ACC112 (cell line): ENCODE data around the gene RCC2.
"Not testable (repeated sequence)": the region's sequence is repeated elsewhere in the genome, so short reads cannot be mapped to it uniquely, and the experiment has no call there.

Experiments used
- H2AFZ ChIP-seq: fragments of 200-600 bp; sonication (generic); one replicate; pipeline ENCODE4 v1.6.0; 2017; ENCODE audit warnings: antibody characterized with exemption, low read length; ENCODE audit not compliant: unreplicated experiment
- H3K27ac ChIP-seq: fragments of 200-600 bp; sonication (generic); 2 replicates; pipeline ENCODE4 v1.5.1; 2014; ENCODE audit warnings: low read depth, mild to moderate bottlenecking, antibody characterized with exemption, low read length, moderate library complexity
- H3K27me3 ChIP-seq: fragments of 200-600 bp; sonication (generic); 2 replicates; pipeline ENCODE4 v1.6.1; 2014; ENCODE audit warnings: mild to moderate bottlenecking, antibody characterized with exemption, low read length, moderate library complexity, mixed read lengths; ENCODE audit not compliant: insufficient read depth
- H3K36me3 ChIP-seq: fragments of 200-600 bp; sonication (generic); 2 replicates; pipeline ENCODE4 v1.6.1; 2016; ENCODE audit warnings: mild to moderate bottlenecking, antibody characterized with exemption, low read length, moderate library complexity, mixed read lengths; ENCODE audit not compliant: insufficient read depth
- H3K4me1 ChIP-seq: fragments of 200-600 bp; sonication (generic); one replicate; pipeline ENCODE4 v1.6.1; 2016; ENCODE audit warnings: low read length, mixed read lengths; ENCODE audit not compliant: insufficient read depth, unreplicated experiment, control insufficient read depth
- H3K4me3 ChIP-seq: fragments of 200-600 bp; sonication (generic); 2 replicates; pipeline ENCODE4 v1.5.1; 2014; ENCODE audit warnings: mild to moderate bottlenecking, low read depth, low read length
- H3K79me2 ChIP-seq: fragments of 200-600 bp; sonication (generic); one replicate; pipeline ENCODE4 v1.6.0; 2016; ENCODE audit warnings: low read length; ENCODE audit not compliant: control insufficient read depth, unreplicated experiment, insufficient read depth

The RCC2 gene

DNA sequence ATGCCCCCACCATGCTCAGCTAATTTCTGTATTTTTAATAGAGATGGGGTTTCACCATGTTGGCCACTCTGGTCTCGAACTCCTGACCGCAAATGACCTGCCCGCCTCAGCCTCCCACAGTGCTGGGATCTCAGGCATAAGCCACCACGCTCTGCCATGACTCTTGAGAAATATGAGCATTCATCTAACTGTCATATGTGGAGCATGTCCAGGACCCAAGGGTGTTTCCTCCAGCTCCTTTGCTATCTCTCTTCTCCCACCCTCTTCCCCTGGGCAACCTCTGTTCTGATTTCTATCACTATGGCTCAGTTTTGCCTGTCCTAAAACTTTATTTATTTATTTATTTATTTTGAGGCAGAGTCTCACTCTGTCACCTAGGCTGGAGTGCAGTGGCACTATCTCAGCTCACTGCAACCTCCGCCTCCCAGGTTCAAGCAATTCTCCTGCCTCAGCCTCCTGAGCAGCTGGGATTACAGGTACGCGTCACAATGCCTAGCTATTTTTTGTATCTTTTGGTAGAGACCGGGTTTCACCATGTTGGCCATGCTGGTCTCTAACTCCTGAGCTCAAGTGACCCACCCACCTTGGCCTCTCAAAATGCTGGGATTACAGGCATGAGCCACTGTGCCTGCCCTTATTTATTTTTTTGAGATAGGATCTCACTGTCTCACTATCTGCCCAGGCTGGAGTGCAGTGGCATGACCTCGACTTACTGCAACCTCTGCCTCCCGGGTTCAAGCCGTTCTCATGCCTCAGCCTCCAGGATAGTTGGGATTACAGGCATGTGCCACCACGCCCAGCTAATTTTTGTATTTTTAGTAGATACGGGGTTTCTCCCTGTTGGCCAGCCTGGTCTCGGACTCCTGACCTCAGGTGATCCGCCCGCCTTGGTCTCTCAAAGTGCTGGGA lies 29.1 kb upstream of the RCC2 start:
- not testable (repeated sequence) for H3K27ac ChIP-seq

DNA sequence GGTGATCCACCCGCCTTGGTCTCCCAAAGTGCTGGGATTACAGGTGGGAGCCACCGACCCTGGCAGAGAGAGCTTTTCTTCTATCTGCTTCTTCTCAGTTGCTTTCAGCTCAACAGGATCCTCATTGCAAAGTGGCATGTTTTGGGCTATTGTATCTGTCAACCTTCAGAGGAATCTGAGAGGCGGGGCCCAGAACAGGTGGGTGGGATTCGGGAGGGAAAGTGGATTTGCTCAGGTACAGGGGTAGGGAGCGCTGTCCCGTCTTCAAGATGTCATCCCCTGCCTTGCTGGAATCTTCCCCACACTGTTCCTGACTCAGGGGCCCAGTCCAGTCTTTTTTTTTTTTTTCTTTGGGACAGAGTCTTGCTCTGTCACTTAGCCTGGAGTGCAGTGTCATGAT lies 26.9 kb upstream of the RCC2 start:
- H3K27me3 ChIP-seq: no peaks in the 10 kb centered on the region
- H2AFZ ChIP-seq: no peak overlapping the region
- no peak overlapping the region for H3K4me3 ChIP-seq
- no peaks in the 10 kb centered on the region for H3K4me1 ChIP-seq
- no peak overlapping the region for H3K27ac ChIP-seq
- no peaks in the 10 kb centered on the region for H3K36me3 ChIP-seq
- H3K79me2 ChIP-seq: no peaks in the 10 kb centered on the region

More for the DNA sequence above, 29.1 kb upstream of the RCC2 start:
- H3K4me3 ChIP-seq, H2AFZ ChIP-seq, H3K36me3 ChIP-seq, H3K27me3 ChIP-seq, H3K4me1 ChIP-seq, H3K79me2 ChIP-seq: not testable (repeated sequence)

DNA sequence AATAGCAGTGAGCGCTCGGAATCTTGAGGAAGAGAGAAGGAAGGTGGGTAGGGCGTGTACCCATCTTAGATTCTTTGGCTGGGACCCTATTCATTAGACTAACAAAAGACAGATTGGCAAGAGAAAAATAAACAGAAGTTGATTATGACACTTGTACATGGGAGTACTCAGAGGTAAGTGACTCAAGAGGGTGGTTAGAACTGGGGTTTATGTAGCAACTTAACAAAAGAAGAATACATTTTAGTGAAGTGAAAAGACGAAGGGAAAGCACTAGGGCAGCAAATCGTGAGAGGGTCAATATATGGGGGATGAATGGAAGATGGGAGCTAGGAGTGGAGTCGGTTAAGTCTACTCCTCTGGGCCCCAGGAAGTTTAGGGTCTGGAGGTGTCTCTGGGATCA lies 25.8 kb upstream of the RCC2 start:
- H3K27me3 ChIP-seq: no peaks in the 10 kb centered on the region
- no peaks in the 10 kb centered on the region for H3K4me1 ChIP-seq
- no peak overlapping the region for H2AFZ ChIP-seq
- H3K4me3 ChIP-seq: no peak overlapping the region
- H3K79me2 ChIP-seq: no peaks in the 10 kb centered on the region
- H3K27ac ChIP-seq: no peak overlapping the region
- no peaks in the 10 kb centered on the region for H3K36me3 ChIP-seq

DNA sequence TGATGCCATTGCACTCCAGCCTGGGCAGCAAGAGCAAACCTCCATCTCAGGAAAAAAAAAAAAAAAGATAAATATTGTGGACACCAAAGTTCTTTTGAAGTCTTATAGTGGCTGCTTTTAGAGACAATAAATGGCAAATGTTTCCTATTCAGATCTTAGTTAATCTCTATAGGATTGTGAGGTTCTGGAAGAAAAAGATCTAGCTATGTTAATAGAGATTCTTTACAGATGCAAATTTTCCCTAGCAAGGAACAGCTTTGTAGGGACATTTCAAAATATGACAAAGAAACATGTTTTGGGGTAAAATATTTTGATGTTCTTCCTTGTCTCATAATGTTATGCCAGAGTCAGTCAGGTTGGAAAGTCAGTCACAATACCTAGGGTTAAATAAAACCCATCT lies 24.5 kb upstream of the RCC2 start:
- Histone ChIP-seq H3K27ac (no peak overlapping the region), H3K4me1 (no peaks in the 10 kb centered on the region), H3K27me3 (no peaks in the 10 kb centered on the region), H3K79me2 (no peaks in the 10 kb centered on the region), H2AFZ (no peak overlapping the region), H3K4me3 (no peak overlapping the region), H3K36me3 (no peaks in the 10 kb centered on the region)

DNA sequence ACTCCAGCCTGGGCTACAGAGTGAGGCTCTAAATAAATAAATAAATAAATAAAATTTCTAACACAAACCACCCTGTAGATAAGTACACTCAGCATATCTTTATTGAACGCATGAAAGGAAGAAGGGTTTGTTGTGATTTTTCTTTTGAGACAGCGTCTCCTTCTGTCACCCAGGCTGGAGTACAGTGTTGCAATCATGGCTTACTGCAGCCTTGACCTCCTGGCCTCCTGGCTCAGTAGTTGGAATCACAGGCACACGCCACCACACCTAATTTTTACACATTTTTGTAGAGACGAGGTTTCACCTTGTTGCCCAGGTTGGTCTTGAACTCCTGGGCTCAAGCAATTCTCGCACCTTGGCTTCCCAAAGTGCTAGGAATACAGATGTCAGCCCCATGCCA lies 23.2 kb upstream of the RCC2 start:
- Histone ChIP-seq H3K27me3 (no peaks in the 10 kb centered on the region), H3K4me3 (no peak overlapping the region), H3K79me2 (no peaks in the 10 kb centered on the region), H3K4me1 (no peaks in the 10 kb centered on the region), H2AFZ (no peak overlapping the region), H3K36me3 (no peaks in the 10 kb centered on the region), H3K27ac (no peak overlapping the region)

DNA sequence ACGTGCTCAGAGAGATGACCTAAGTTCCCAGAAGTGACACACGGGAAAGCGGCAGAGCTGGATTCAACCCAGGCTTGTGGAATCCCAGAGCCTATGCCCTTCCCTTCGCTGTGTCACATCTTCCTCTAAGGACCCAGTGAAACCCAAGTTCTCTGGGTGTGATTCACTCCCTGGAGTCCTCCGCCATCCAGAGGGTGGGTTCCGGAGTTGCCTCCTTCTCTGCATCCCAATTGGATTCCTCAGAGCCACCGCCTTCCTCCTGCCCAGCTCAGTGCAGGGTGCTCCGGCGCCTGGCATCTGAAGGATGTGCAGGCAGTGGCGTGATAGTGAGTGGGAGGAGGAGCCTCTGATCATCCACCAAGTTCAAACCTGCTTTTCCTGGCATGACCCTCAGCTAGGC lies 20.7 kb upstream of the RCC2 start:
- H3K79me2 ChIP-seq: no peaks in the 10 kb centered on the region
- no peaks in the 10 kb centered on the region for H3K4me1 ChIP-seq
- no peaks in the 10 kb centered on the region for H3K27me3 ChIP-seq
- H3K4me3 ChIP-seq: no peak overlapping the region
- no peak overlapping the region for H3K27ac ChIP-seq
- no peaks in the 10 kb centered on the region for H3K36me3 ChIP-seq
- no peak overlapping the region for H2AFZ ChIP-seq

DNA sequence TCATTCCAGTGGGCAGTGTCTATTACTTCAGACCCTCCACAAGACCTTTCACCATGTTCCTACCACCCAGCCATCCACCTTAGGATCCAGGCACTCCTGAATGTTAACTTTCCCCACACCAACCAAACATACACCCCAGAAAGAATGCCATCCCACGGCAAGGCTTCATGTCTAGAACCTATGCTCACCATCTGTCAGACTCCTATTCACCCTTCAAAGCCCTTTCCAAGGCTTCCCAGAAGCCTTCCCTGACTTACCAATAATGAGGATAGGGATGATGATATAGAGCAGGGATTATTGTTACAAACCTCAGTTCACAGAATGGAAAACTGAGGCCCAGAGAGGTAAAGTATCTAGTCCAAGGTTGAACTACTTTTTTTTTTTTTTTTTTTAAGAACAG lies 19.3 kb upstream of the RCC2 start:
- Histone ChIP-seq H3K4me1 (no peaks in the 10 kb centered on the region), H3K27me3 (no peaks in the 10 kb centered on the region), H3K27ac (no peak overlapping the region), H2AFZ (no peak overlapping the region), H3K79me2 (no peaks in the 10 kb centered on the region), H3K36me3 (no peaks in the 10 kb centered on the region), H3K4me3 (no peak overlapping the region)

DNA sequence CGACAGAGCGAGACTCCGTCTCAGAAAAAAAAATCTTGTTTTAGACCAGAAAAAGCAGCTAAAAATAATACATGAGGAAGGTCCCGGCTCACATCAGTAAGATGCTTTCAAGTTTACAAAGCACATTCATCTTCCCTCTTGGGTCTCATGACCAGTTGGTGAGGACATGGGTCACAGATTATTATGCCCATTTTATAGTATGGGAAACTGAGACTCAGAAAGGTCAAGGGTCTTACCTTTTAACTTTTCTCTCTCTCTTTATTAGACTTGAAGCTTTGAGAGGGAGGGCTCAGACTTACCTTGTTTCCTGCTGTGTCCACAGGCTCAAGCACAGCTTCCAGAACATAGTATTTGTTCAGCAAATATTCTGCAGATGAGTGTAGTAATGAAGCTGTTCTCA lies 13.2 kb upstream of the RCC2 start:
- H2AFZ ChIP-seq: no peak overlapping the region
- no peak overlapping the region for H3K4me3 ChIP-seq
- H3K27me3 ChIP-seq: no peaks in the 10 kb centered on the region
- H3K36me3 ChIP-seq: no peaks in the 10 kb centered on the region
- no peak overlapping the region for H3K27ac ChIP-seq
- H3K4me1 ChIP-seq: no peaks in the 10 kb centered on the region
- H3K79me2 ChIP-seq: no peaks in the 10 kb centered on the region

DNA sequence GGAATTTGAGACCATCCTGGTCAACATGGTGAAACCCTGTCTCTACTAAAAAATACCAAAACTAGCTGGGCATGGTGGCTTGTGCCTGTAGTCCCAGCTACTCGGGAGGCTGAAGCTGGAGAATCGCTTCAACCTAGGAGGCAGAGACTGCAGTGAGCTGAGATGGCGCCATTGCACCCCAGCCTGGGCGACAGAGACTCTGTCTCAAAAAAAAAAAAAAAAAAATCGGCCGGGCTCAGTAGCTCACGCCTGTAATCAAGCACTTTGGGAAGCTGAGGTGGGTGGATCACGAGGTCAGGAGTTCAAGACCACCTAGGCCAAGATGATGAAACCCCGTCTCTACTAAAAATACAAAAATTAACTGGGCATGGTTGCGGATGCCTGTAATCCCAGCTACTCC lies 12.7 kb upstream of the RCC2 start:
- H3K27me3 ChIP-seq, H3K4me3 ChIP-seq, H2AFZ ChIP-seq, H3K79me2 ChIP-seq, H3K4me1 ChIP-seq, H3K27ac ChIP-seq, H3K36me3 ChIP-seq: not testable (repeated sequence)

DNA sequence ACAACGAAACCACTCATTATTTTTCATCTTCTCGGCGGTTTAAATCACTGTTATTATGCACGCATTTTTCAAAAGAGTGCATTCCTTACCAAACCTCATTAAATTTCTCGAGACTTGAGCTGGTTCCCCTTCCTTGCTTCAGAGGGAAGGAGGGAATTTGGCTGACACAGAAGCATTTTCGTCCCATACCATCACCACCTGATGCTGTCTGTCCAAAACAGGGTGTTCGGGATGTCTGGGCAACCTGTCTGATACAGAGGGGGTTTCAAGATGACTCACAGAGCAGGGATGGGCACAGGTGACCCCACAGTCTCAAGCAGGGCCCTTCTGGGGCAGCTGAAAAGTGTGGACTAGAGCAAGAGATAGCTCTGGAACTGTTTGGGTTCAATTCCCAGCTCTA lies 12.3 kb upstream of the RCC2 start:
- no peak overlapping the region for H3K27ac ChIP-seq

DNA sequence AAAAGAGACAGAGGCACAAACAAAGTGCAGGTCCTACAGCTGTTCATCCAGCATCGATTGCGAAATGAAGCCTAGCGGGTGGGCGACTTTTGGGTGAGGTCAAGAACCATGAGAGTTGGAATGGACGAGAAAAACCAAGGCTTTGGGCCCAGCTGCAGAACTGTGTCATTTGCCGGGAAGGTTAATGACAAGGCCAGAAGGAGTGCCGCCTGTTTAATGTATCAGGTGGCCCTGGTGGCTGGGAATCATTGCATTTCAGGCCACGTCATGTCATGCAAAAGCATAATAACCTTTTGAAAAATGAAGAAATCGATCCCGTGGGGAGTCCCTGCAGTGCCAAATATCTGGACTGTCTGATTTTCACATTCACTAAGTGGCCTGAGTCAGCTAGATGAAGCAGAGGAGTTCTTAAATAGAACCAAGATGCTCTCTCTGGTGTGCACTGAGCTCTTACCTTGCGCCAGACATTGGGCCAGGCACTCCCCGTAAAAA lies 8.1 kb upstream of the RCC2 start:
- Histone ChIP-seq H3K4me3 (no peak overlapping the region), H3K27me3 (no peaks in the 10 kb centered on the region), H2AFZ (no peak overlapping the region), H3K79me2 (no peaks in the 10 kb centered on the region), H3K4me1 (no peaks in the 10 kb centered on the region), H3K27ac (no peak overlapping the region), H3K36me3 (no peaks in the 10 kb centered on the region)

More for the DNA sequence above, 12.3 kb upstream of the RCC2 start:
- no peaks in the 10 kb centered on the region for H3K27me3 ChIP-seq
- H2AFZ ChIP-seq: no peak overlapping the region
- H3K79me2 ChIP-seq: no peaks in the 10 kb centered on the region
- H3K4me3 ChIP-seq: no peak overlapping the region
- no peaks in the 10 kb centered on the region for H3K36me3 ChIP-seq
- H3K4me1 ChIP-seq: no peaks in the 10 kb centered on the region
